HepG2 (cell line): ENCODE measurements around the gene RNASE8. TPM values are rescaled to one million over a fixed set of nuclear protein-coding genes. Genes with fewer than 3 reads are reported as not detected.

Experiments
- ATAC-seq: fragments of 200-7000 bp; cut with Tn5 transposase; 3 replicates; pipeline ENCODE4 v1.9.1; 2020; ENCODE audit warnings: mild to moderate bottlenecking, moderate library complexity
- BruUV-seq: library from RNA; stranded (reverse); fragments of 400-500 nt; replicated peaks from 2 replicates; lab custom pipeline; 2021; lab: Mats Ljungman, UMichigan
- CTCF ChIA-PET: fragments of 300-600 bp; formaldehyde crosslinking; extraction: SDS; loops from one replicate; lab custom pipeline; 2021; ENCODE audit warnings: low total read pairs, inconsistent platforms, low intra/inter-chr PET ratio; lab: Yijun Ruan, JAX
- POLR2A ChIA-PET: fragments of 350-600 bp; sonication (Branson Sonifier 250); formaldehyde crosslinking; loops from one replicate; lab custom pipeline; 2020; ENCODE audit warnings: antibody characterized with exemption, inconsistent platforms; lab: Yijun Ruan, JAX
- DNase-seq: peaks from one replicate; pipeline ENCODE4 v3.0.0-alpha.2; 2015; ENCODE audit warnings: low spot score
- FAIRE-seq: peaks from 3 replicates; lab custom pipeline; 2011; peaks lifted over from hg19 to GRCh38; lab: Jason Lieb, UNC
- H2AFZ ChIP-seq: one replicate; pipeline ENCODE4 v1.6.1; 2011; ENCODE audit warnings: low read length, inconsistent platforms
- H3K27ac ChIP-seq: fragments of 300-600 bp; 3 replicates; pipeline ENCODE4 v1.8.0; 2011; ENCODE audit warnings: mixed run types, mild to moderate bottlenecking, mixed read lengths, low read length, inconsistent platforms; ENCODE audit not compliant: insufficient read depth; ENCODE audit errors: extremely low read length
- H3K27me3 ChIP-seq, 2 experiments: fragments of 200-600 bp in 1 of 2; 2 replicates in 1 of 2; 3 replicates in 1 of 2; pipeline versions ENCODE4 v1.6.0 to v1.8.0; 2011; ENCODE audit warnings: low read length in 2 of 2, mild to moderate bottlenecking in 2 of 2, moderate library complexity in 2 of 2, inconsistent platforms in 1 of 2; ENCODE audit not compliant: insufficient read depth in 2 of 2, control insufficient read depth in 1 of 2
- H3K36me3 ChIP-seq, 2 experiments: fragments of 200-600 bp in 1 of 2; replicated peaks in 1 of 2; 2 replicates in 1 of 2; 3 replicates in 1 of 2; pipeline versions ENCODE4 v1.5.1 to v1.8.0; 2011; ENCODE audit warnings: low read length in 2 of 2, inconsistent platforms in 1 of 2; ENCODE audit not compliant: insufficient read depth in 2 of 2, control insufficient read depth in 1 of 2
- H3K4me1 ChIP-seq: 2 replicates; pipeline ENCODE4 v1.5.1; 2012; ENCODE audit warnings: low read length, inconsistent platforms; ENCODE audit not compliant: insufficient read depth
- H3K4me2 ChIP-seq: 2 replicates; pipeline ENCODE4 v1.6.0; 2011; ENCODE audit warnings: low read depth, low read length, inconsistent platforms
- H3K4me3 ChIP-seq, 3 experiments: fragments of 200-600 bp in 1 of 3; sonication (generic), shearing (Covaris generic) in 1 of 3; replicated peaks in 1 of 3; 2 replicates each; pipeline ENCODE4 v1.5.1; 2011 to 2016; ENCODE audit warnings: low read length in 3 of 3, inconsistent platforms in 2 of 3, low read depth in 2 of 3, mild to moderate bottlenecking in 2 of 3, control low read depth in 1 of 3, mixed read lengths in 1 of 3; ENCODE audit not compliant: insufficient read depth in 1 of 3
- H3K79me2 ChIP-seq: one replicate; pipeline ENCODE4 v1.6.1; 2011; ENCODE audit warnings: low read length, inconsistent platforms; ENCODE audit not compliant: insufficient read depth
- H3K9ac ChIP-seq: 2 replicates; pipeline ENCODE4 v1.6.0; 2011; ENCODE audit warnings: mild to moderate bottlenecking, low read depth, low read length, inconsistent platforms; ENCODE audit not compliant: insufficient read depth
- H3K9me3 ChIP-seq: 2 replicates; pipeline ENCODE4 v1.5.1; 2012; ENCODE audit warnings: mild to moderate bottlenecking, low read length
- H4K20me1 ChIP-seq: 2 replicates; pipeline ENCODE4 v1.6.0; 2011; ENCODE audit warnings: inconsistent platforms, mild to moderate bottlenecking, low read length, moderate library complexity; ENCODE audit not compliant: insufficient read depth
- GABPA ChIP-seq, 2 experiments: IDR thresholded peaks; 2 replicates each; pipeline ENCODE4 v1.6.1; 2011 to 2016; ENCODE audit warnings: low read depth in 2 of 2, low read length in 1 of 2, missing biosample characterization in 1 of 2, missing genetic modification characterization in 1 of 2
- HOXA5 ChIP-seq: sonication (generic); formaldehyde crosslinking; IDR thresholded peaks from 2 replicates; pipeline ENCODE4 v1.4.0; 2020; ENCODE audit warnings: missing genetic modification reagents
- KDM5B ChIP-seq: sonication (generic); formaldehyde crosslinking; IDR thresholded peaks from 2 replicates; pipeline ENCODE4 v1.4.0; 2020; ENCODE audit warnings: missing genetic modification reagents, mild to moderate bottlenecking, borderline replicate concordance
- MEF2D ChIP-seq: sonication (generic); formaldehyde crosslinking; IDR thresholded peaks from 2 replicates; pipeline ENCODE4 v1.5.1; 2020; ENCODE audit warnings: mild to moderate bottlenecking, missing genetic modification reagents
- NKX3-1 ChIP-seq: sonication (generic); formaldehyde crosslinking; IDR thresholded peaks from 2 replicates; pipeline ENCODE4 v1.5.0; 2020; ENCODE audit warnings: missing genetic modification reagents
- NONO ChIP-seq, 2 experiments: fragments of 450-650 bp in 1 of 2; sonication (generic) in 1 of 2; formaldehyde crosslinking in 1 of 2; IDR thresholded peaks in 1 of 2; conservative IDR thresholded peaks in 1 of 2; 2 replicates each; pipeline versions ENCODE4 v1.6.1 to v1.8.0; 2017 to 2022; ENCODE audit warnings: mild to moderate bottlenecking in 1 of 2, missing genetic modification reagents in 1 of 2, moderate library complexity in 1 of 2
- RNF2 ChIP-seq: fragments of 450-650 bp; conservative IDR thresholded peaks from 2 replicates; pipeline ENCODE4 v1.6.1; 2016; ENCODE audit warnings: low read depth
- SP4 ChIP-seq: sonication (generic); formaldehyde crosslinking; IDR thresholded peaks from 2 replicates; pipeline ENCODE4 v1.8.1; 2023; ENCODE audit warnings: mild to moderate bottlenecking, missing genetic modification reagents
- TARDBP ChIP-seq: sonication (generic); formaldehyde crosslinking; IDR thresholded peaks from 2 replicates; pipeline ENCODE4 v1.8.0; 2022; ENCODE audit warnings: mild to moderate bottlenecking, missing genetic modification reagents
- ZFY ChIP-seq: sonication (generic); formaldehyde crosslinking; IDR thresholded peaks from 2 replicates; pipeline ENCODE4 v1.4.0; 2020; ENCODE audit warnings: missing genetic modification reagents
- ZKSCAN5 ChIP-seq: sonication (generic); formaldehyde crosslinking; IDR thresholded peaks from 2 replicates; pipeline ENCODE4 v1.5.1; 2020; ENCODE audit warnings: mild to moderate bottlenecking, missing genetic modification reagents
- ZNF552 ChIP-seq: sonication (generic); formaldehyde crosslinking; IDR thresholded peaks from 2 replicates; pipeline ENCODE4 v1.9.0; 2022; ENCODE audit warnings: missing genetic modification reagents, mild to moderate bottlenecking, borderline replicate concordance
- ZNF563 ChIP-seq: sonication (generic); formaldehyde crosslinking; IDR thresholded peaks from 2 replicates; pipeline ENCODE4 v1.8.0; 2022; ENCODE audit warnings: mild to moderate bottlenecking, moderate library complexity, missing genetic modification reagents
- ZSCAN25 ChIP-seq: sonication (generic); formaldehyde crosslinking; IDR thresholded peaks from 2 replicates; pipeline ENCODE4 v1.8.0; 2022; ENCODE audit warnings: mild to moderate bottlenecking, missing genetic modification reagents
- WGBS: methylation state at CpG from one replicate; pipeline ENCODE4 v1.1.6; 2017; ENCODE audit warnings: low lambda C conversion rate; 5-methylcytosine and 5-hydroxymethylcytosine counted together
- in situ Hi-C: cut with HindIII; loops from 2 replicates; pipeline ENCODE4 v1.10.0; 2017; ENCODE audit warnings: low pct_unique_long_range_greater_than_20kb; ENCODE audit not compliant: extremely low pct_ligation_motif_present
- intact Hi-C: fragments of 100-400 bp; cut with micrococcal nuclease; formaldehyde crosslinking; loops from one replicate; pipeline ENCODE4 v1.10.0; 2022; ENCODE audit not compliant: unreplicated experiment
- polyA plus RNA-seq, 8 experiments: library from polyadenylated mRNA; depleted of rRNA in 3 of 8; stranded (reverse) in 7 of 8; unstranded in 1 of 8; fragments of >200 nt; fragmentation: Illumina TruSeq in 4 of 8; extraction: Trizol in 4 of 8; gene quantifications; 2 replicates each; pipeline versions ENCODE4 v1.2.1 to v1.2.3, GENCODE V29; 2011 to 2016; ENCODE audit warnings: low read depth in 4 of 8, missing spikeins in 1 of 8, mixed read lengths in 1 of 8; ENCODE audit not compliant: insufficient read depth in 1 of 8
- total RNA-seq, 5 experiments: library from RNA; depleted of rRNA; stranded (reverse); fragments of >200 nt; fragmentation: Illumina TruSeq; extraction: Trizol; gene quantifications; 2 replicates each; pipeline ENCODE4 v1.2.3, GENCODE V29; 2016; ENCODE audit warnings: low read depth in 1 of 5
- TF ChIP-seq, protein P1 (sequence below): sonication (generic); formaldehyde crosslinking; conservative IDR thresholded peaks from 2 replicates; pipeline ENCODE4 v1.4.0; 2020; ENCODE audit warnings: missing genetic modification reagents
- TF ChIP-seq, protein P2 (sequence below): sonication (generic); formaldehyde crosslinking; IDR thresholded peaks from 2 replicates; pipeline ENCODE4 v1.5.1; 2020; ENCODE audit warnings: mild to moderate bottlenecking, missing genetic modification reagents, moderate library complexity
- TF ChIP-seq, protein P3 (sequence below): sonication (generic); formaldehyde crosslinking; IDR thresholded peaks from 2 replicates; pipeline ENCODE4 v1.5.0; 2020; ENCODE audit warnings: mild to moderate bottlenecking, missing genetic modification reagents

Gene RNASE8
- total and polyA plus RNA-seq, 2 of the 13 experiments (the other 11 are each of a cell fraction or from before 2014, with no cell fraction given): not detected

GRCh38 chr14:21068521-21069387 lies 11.1 kb downstream of the RNASE8 start:
- CTCF ChIA-PET: interaction anchor here (0.7 to 7.5 kb wide), 6 partner anchors 13 to 54 kb away, joined by 4 to 135 read pairs (median 36); no protein-coding TSS in a partner anchor
- Histone ChIP-seq H3K4me2 (peak overlapping the region; percentile 87), H3K36me3 (peaks cover 5 to 13% of the 10 kb centered on the region in 2 experiments; a peak in 4 of 5 replicates), H3K4me3 (peak overlapping the region; percentile 86 to 90 (median 87)), H3K9ac (peak overlapping the region; percentile 80), H3K27ac (peak overlapping the region; percentile 77), H3K4me1 (peaks cover 61% of the 10 kb centered on the region), H3K9me3 (no peaks in the 10 kb centered on the region), H4K20me1 (no peaks in the 10 kb centered on the region), H2AFZ (no peak overlapping the region), H3K79me2 (peaks cover 6% of the 10 kb centered on the region), H3K27me3 (peaks cover 0 to 7% of the 10 kb centered on the region in 2 experiments; a peak in 1 of 5 replicates)
- POLR2A ChIA-PET: interaction anchor here (1.0 to 6.7 kb wide), 17 partner anchors 9 to 54 kb away, joined by 4 to 141 read pairs (median 7); partner anchors contain the start of genes TMEM253 and ZNF219
- peak; percentile 84 for DNase-seq
- TSS peak; percentile 75 for BruUV-seq
- intact Hi-C loops: loop anchor here (1.0 to 5.0 kb wide), 4 partner anchors 14 to 124 kb away; no protein-coding TSS in a partner anchor
- peak; percentile 69 for ATAC-seq
- FAIRE-seq: peak; percentile 64
- 20% methylated on average over 45 of the region's 45 CpGs for WGBS
- in situ Hi-C loops: loop anchor here (5.0 kb wide), 1 partner anchor 34 kb away; the partner anchor contains the start of gene TMEM253
- TF ChIP-seq GABPA (IDR thresholded peaks at IDR 0.05; ENCODE audit: low read depth, low read length): no peak
- 0 out of 2 replicates have a peak, but pooled peaks have one; percentile 22 for TF ChIP-seq GABPA (CRISPR knock-in tag; IDR thresholded peaks at IDR 0.05; ENCODE audit: low read depth)
- TF ChIP-seq SP4 (CRISPR knock-in tag): peak; percentile 42; the same call in 1 of the 2 replicates
- TF ChIP-seq, protein P1, sequence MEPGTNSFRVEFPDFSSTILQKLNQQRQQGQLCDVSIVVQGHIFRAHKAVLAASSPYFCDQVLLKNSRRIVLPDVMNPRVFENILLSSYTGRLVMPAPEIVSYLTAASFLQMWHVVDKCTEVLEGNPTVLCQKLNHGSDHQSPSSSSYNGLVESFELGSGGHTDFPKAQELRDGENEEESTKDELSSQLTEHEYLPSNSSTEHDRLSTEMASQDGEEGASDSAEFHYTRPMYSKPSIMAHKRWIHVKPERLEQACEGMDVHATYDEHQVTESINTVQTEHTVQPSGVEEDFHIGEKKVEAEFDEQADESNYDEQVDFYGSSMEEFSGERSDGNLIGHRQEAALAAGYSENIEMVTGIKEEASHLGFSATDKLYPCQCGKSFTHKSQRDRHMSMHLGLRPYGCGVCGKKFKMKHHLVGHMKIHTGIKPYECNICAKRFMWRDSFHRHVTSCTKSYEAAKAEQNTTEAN (CRISPR knock-in tag): 0 out of 2 replicates have a peak, but pooled peaks have one; percentile 47
- TF ChIP-seq ZSCAN25: peak; percentile 56; the same call in 1 of the 2 replicates
- TF ChIP-seq ZFY: peak; percentile 38; the same call in 1 of the 2 replicates
- TF ChIP-seq HOXA5: peak; percentile 82
- TF ChIP-seq, protein P2, sequence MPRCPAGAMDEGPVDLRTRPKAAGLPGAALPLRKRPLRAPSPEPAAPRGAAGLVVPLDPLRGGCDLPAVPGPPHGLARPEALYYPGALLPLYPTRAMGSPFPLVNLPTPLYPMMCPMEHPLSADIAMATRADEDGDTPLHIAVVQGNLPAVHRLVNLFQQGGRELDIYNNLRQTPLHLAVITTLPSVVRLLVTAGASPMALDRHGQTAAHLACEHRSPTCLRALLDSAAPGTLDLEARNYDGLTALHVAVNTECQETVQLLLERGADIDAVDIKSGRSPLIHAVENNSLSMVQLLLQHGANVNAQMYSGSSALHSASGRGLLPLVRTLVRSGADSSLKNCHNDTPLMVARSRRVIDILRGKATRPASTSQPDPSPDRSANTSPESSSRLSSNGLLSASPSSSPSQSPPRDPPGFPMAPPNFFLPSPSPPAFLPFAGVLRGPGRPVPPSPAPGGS (CRISPR knock-in tag): no peak
- TF ChIP-seq NKX3-1: no peak
- TF ChIP-seq NONO (IDR thresholded peaks at IDR 0.05): no peak
- no peak; the same call in 1 of the 2 replicates for TF ChIP-seq NONO (CRISPR knock-in tag; conservative IDR thresholded peaks at IDR 0.05)
- TF ChIP-seq ZKSCAN5 (CRISPR knock-in tag): peak; percentile 95
- TF ChIP-seq TARDBP: no peak
- no peak for TF ChIP-seq RNF2
- TF ChIP-seq, protein P3, sequence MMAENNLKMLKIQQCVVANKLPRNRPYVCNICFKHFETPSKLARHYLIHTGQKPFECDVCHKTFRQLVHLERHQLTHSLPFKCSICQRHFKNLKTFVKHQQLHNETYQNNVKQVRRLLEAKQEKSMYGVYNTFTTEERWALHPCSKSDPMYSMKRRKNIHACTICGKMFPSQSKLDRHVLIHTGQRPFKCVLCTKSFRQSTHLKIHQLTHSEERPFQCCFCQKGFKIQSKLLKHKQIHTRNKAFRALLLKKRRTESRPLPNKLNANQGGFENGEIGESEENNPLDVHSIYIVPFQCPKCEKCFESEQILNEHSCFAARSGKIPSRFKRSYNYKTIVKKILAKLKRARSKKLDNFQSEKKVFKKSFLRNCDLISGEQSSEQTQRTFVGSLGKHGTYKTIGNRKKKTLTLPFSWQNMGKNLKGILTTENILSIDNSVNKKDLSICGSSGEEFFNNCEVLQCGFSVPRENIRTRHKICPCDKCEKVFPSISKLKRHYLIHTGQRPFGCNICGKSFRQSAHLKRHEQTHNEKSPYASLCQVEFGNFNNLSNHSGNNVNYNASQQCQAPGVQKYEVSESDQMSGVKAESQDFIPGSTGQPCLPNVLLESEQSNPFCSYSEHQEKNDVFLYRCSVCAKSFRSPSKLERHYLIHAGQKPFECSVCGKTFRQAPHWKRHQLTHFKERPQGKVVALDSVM: peak; percentile 89; the same call in 1 of the 2 replicates
- peak; percentile 55 for TF ChIP-seq MEF2D (CRISPR knock-in tag)
- peak; percentile 28 for TF ChIP-seq KDM5B
- peak; percentile 89 for TF ChIP-seq ZNF563 (CRISPR knock-in tag)
- TF ChIP-seq ZNF552 (CRISPR knock-in tag): peak; percentile 58; the same call in 1 of the 2 replicates
